Osteoblast (primary cell): ENCODE measurements around the gene PRF1. TPM values are rescaled to one million over a fixed set of nuclear protein-coding genes. Genes with fewer than 3 reads are reported as not detected.

Source experiments
- DNase-seq: peaks from one replicate; pipeline ENCODE4 v3.0.0; 2011; ENCODE audit warnings: low spot score, mixed read lengths; ENCODE audit not compliant: insufficient read length; ENCODE audit errors: missing footprints
- H2AFZ ChIP-seq: 2 replicates; pipeline ENCODE4 v1.6.0; 2011; ENCODE audit warnings: mild to moderate bottlenecking, low read length
- H3K27ac ChIP-seq: 2 replicates; pipeline ENCODE4 v1.5.1; 2011; ENCODE audit warnings: mild to moderate bottlenecking, low read depth, low read length, moderate library complexity
- H3K27me3 ChIP-seq: 2 replicates; pipeline ENCODE4 v1.6.0; 2012; ENCODE audit warnings: mild to moderate bottlenecking, control low read depth, inconsistent platforms, low read length, moderate library complexity; ENCODE audit not compliant: insufficient read depth
- H3K36me3 ChIP-seq: 2 replicates; pipeline ENCODE4 v1.5.1; 2011; ENCODE audit warnings: mild to moderate bottlenecking, low read length, control low read depth, moderate library complexity; ENCODE audit not compliant: insufficient read depth
- H3K4me1 ChIP-seq: 2 replicates; pipeline ENCODE4 v1.5.1; 2011; ENCODE audit warnings: mild to moderate bottlenecking, low read length, control low read depth, moderate library complexity; ENCODE audit not compliant: insufficient read depth
- H3K4me2 ChIP-seq: 2 replicates; pipeline ENCODE4 v1.6.0; 2011; ENCODE audit warnings: mild to moderate bottlenecking, low read length; ENCODE audit not compliant: insufficient read depth
- H3K4me3 ChIP-seq: fragments of 200-600 bp; sonication (generic); 3 replicates; pipeline ENCODE4 v1.5.1; 2012; ENCODE audit warnings: mild to moderate bottlenecking, low read length, inconsistent platforms; ENCODE audit not compliant: insufficient read depth
- H3K79me2 ChIP-seq: 2 replicates; pipeline ENCODE4 v1.6.0; 2012; ENCODE audit warnings: mild to moderate bottlenecking, low read length, control low read depth, inconsistent platforms; ENCODE audit not compliant: insufficient read depth
- H3K9me3 ChIP-seq: 2 replicates; pipeline ENCODE4 v1.5.1; 2011; ENCODE audit warnings: low read depth, low read length, control low read depth
- H4K20me1 ChIP-seq: 2 replicates; pipeline ENCODE4 v1.6.0; 2012; ENCODE audit warnings: mild to moderate bottlenecking, low read length, control low read depth; ENCODE audit not compliant: insufficient read depth
- CTCF ChIP-seq: IDR thresholded peaks from 2 replicates; pipeline ENCODE4 v1.5.1; 2011; ENCODE audit warnings: mild to moderate bottlenecking, low read depth, low read length, moderate library complexity; ENCODE audit errors: extremely low read depth
- total RNA-seq: library from RNA; depleted of rRNA; stranded (reverse); fragments of >200 nt; gene quantifications from 2 replicates; pipeline ENCODE4 v1.2.3, GENCODE V29; 2012

The PRF1 gene
- total RNA-seq, 1 donor = not detected

DNA sequence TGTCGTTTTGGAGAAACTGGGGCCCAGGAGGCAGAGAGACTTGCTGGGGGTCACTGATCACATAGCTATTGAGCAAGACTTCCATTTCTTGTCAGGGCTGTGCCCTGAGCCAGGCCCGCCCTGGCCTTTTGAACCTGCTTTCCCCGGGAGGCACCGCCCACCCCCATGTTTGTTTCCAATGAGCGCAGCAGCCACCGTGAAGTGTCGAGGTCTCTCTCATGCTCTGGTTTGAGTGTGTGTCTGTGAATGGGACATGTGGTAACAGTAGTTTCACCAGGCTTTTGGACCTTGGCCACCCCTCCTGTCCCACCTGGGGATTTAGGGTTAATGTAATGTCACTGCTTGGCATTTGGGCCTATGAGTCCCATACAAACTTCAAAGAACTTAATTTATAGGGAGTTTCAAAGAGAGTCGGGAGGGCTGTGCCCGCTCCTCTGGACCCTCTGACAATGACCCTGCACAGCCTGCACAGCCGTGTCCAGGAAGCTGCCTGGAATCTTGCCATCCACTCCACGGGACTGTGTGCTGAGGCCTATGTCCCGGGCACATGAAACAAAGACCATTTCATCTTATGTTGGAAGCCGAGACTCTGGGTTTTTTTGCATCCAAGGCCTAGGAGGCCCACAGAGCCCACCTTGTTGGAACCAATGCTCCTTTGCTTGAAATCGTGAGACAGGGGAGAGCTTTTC is 6.3 kb downstream of the PRF1 start:
- Histone ChIP-seq H3K27me3 (peaks cover 5% of the 10 kb centered on the region), H3K4me2 (no peak overlapping the region), H3K9me3 (no peaks in the 10 kb centered on the region), H2AFZ (no peak overlapping the region), H3K36me3 (no peaks in the 10 kb centered on the region), H3K27ac (no peak overlapping the region), H3K79me2 (no peaks in the 10 kb centered on the region), H4K20me1 (no peaks in the 10 kb centered on the region), H3K4me3 (no peak overlapping the region), H3K4me1 (no peaks in the 10 kb centered on the region)
- DNase-seq = no peak
- TF ChIP-seq CTCF = no peak

- H3K4me2 ChIP-seq = no peak overlapping the region
- H3K27me3 ChIP-seq = peaks cover 5% of the 10 kb centered on the region
- no peaks in the 10 kb centered on the region for H3K4me1 ChIP-seq
- TF ChIP-seq CTCF = no peak
- no peak overlapping the region for H2AFZ ChIP-seq
- H4K20me1 ChIP-seq = no peaks in the 10 kb centered on the region
- no peak for DNase-seq
- H3K9me3 ChIP-seq = no peaks in the 10 kb centered on the region
- no peaks in the 10 kb centered on the region for H3K36me3 ChIP-seq
- no peaks in the 10 kb centered on the region for H3K79me2 ChIP-seq
- H3K4me3 ChIP-seq = no peak overlapping the region
- no peak overlapping the region for H3K27ac ChIP-seq
These were observed 7.0 kb downstream of the PRF1 start for GRCh38 chr10:70595566-70596016.

- Histone ChIP-seq H3K79me2 (no peaks in the 10 kb centered on the region), H3K9me3 (no peaks in the 10 kb centered on the region), H3K4me2 (no peak overlapping the region), H3K36me3 (no peaks in the 10 kb centered on the region), H2AFZ (no peak overlapping the region), H3K27me3 (peaks cover 10% of the 10 kb centered on the region), H4K20me1 (no peaks in the 10 kb centered on the region), H3K27ac (no peak overlapping the region), H3K4me1 (no peaks in the 10 kb centered on the region), H3K4me3 (no peak overlapping the region)
- peak; percentile 22 for DNase-seq
- no peak for TF ChIP-seq CTCF
These were observed 8.4 kb downstream of the PRF1 start for GRCh38 chr10:70594161-70594560.

GRCh38 chr10:70593513-70593890 is 9.0 kb downstream of the PRF1 start:
- H3K4me2 ChIP-seq = no peak overlapping the region
- no peaks in the 10 kb centered on the region for H4K20me1 ChIP-seq

More at GRCh38 chr10:70593513-70593890, 9.0 kb downstream of the PRF1 start:
- H3K9me3 ChIP-seq = no peaks in the 10 kb centered on the region
- no peak for TF ChIP-seq CTCF
- DNase-seq = no peak
- no peaks in the 10 kb centered on the region for H3K36me3 ChIP-seq
- peaks cover 10% of the 10 kb centered on the region for H3K27me3 ChIP-seq
- no peak overlapping the region for H3K4me3 ChIP-seq
- no peaks in the 10 kb centered on the region for H3K79me2 ChIP-seq
- no peak overlapping the region for H3K27ac ChIP-seq
- H3K4me1 ChIP-seq = no peaks in the 10 kb centered on the region
- H2AFZ ChIP-seq = no peak overlapping the region
